HG03575 (cell line): ENCODE results near the gene TERB2.
"Not testable (repeated sequence)": the region's sequence is repeated elsewhere in the genome, so short reads cannot be mapped to it uniquely, and the experiment has no call there.

Experiments used
- ATAC-seq: cut with Tn5 transposase; IDR thresholded peaks from one replicate; pipeline ENCODE4 v1.9.1; 2021; ENCODE audit not compliant: unreplicated experiment, insufficient number of reproducible peaks, low FRiP score; ENCODE audit errors: extremely low read depth

Gene TERB2

DNA sequence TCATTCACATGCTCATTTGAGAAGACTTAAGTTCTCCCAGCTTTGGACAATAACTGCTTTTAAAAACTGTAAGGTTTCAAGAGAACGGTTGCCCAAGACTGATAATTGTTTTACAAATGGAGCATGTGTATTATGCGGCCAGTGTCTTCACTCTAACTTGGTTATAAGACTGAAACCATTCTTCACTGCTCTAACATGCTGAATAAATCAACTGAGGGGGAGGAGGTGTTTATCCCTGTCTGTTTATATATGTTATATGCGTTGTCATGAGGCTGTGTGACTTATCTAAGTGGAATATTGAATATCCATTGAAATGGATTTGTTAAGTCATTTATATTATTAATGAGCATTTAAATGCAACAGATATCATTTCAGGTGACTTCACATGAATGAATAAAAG lies 41.1 kb downstream of the TERB2 start:
- not testable (repeated sequence) for ATAC-seq

DNA sequence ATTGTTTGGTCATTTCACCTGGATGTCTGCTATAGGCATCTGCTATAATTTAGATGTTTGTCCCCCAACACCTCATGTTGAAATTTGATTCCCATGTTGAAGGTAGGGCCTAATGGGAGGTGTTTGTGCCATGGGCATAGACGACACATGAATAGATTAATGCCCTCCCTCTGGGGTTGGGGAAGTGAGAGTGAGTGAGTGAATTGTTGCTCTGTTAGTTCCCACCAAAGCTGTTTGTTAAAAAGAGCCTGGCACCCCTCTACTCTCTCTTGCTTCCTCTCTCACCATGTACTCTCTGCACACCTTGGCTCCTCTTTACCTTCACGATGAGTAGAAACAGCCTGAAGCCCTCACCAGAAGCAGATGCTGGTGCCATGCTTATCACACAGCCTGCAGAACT lies 42.6 kb downstream of the TERB2 start:
- ATAC-seq, result no peak

DNA sequence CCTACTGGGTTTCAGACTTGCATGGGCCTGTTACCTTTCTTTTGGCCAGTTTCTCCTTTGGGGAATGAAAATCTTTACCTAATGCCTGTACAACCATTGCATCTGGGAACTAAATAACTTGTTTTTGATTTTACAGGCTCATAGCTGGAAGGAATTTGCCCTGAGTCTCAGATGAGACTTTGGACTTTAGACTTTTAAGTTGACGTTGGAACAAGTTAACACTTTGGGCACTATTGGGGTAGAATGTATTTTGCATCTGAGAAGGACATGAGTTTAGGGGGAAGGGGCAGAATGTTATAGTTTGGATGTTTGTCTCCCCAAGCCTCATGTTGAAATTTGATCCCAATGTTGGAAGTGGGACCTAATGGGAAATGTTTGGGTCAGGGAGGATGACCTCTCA lies 44.7 kb downstream of the TERB2 start:
- not testable (repeated sequence) for ATAC-seq

DNA sequence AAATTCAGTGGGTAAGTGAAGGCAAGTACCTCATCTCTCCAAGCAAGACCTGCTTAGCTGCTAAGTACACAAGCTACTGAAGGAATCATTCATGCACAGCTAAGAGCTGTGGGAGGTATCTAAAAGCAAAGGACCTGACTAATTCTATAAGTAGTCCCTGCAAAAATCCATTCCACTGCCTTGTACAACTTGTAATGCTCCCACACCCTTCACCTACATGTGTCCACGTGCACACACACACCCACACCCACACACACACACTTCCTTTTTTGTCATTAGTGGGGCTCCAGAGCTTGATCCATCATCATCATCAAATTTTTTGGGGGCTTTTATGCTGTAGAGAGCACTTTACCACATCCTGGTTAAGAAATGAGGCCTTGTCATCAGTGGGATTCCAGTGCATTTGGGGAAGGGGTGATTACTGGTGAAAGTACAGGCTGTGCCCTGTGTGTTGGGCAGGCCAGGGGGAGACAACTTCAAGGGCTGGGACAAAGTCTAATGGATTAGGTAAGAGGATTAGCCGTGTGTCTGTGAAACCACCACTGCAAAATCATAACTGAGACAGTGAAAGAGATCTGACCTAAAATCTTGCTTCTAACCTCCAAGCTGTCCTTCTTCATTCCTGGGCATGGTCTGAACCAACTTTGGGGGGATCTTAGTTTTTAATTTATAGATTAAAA lies 47.4 kb downstream of the TERB2 start:
- not testable (repeated sequence) for ATAC-seq

DNA sequence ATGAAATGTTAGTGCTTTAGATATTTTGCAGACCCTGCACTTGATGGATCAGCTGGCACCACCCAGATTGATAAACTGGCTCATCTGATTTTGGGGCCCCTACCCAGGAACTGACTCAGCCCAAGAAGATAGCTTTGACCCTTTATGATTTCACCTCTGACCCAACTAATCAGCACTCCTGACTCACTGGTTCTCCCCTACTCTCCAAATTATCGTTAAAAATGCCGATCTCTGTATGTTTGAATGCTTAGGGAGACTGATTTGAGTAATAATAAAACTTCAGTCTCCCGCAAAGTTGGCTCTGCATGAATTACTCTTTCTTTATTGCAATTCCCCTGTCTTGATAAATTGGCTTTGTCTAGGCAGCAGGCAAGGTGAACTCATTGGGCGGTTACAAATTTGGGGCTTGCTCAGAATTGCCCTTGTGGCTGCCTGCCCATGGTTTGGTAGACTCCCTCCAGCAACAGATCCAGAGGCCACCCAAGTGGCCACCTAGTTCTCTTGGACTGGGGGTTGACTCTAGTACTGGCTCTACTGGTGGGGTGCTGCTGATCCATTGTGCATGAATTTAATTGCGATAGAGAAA lies 48.2 kb downstream of the TERB2 start:
- ATAC-seq, result not testable (repeated sequence)

DNA sequence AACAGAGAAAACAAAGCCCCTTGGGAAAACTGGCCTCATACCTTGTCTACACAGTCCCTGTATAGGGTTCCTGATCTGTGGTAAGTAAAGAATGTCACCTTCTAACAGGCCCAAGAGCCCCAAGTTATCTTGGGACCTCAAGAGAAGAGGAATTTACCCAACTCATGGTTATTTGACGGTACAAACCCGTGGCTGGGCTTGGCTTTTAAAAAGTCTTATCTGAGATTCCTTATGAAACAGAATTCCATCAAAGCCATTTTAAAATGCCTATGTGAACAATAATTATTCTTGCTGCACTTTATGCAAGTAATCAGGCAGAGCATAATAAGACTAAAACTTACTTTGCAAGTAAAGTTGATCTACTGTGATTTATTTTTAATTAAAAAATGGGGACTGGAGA lies 52.6 kb downstream of the TERB2 start:
- ATAC-seq, result no peak

DNA sequence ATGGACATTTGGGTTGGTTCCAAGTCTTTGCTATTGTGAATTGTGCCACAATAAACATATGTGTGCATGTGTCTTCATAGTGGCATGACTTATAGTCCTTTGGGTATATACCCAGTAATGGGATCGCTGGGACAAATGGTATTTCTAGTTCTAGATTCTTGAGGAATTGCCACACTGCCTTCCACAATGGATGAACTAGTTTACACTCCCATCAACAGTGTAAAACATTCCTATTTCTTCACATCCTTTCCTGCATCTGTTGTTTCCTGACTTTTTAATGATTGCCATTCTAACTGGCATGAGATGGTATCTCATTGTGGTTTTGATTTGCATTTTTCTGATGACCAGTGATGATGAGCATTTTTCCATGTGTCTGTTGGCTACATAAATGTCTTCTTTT lies 58.6 kb downstream of the TERB2 start:
- ATAC-seq, result not testable (repeated sequence)

DNA sequence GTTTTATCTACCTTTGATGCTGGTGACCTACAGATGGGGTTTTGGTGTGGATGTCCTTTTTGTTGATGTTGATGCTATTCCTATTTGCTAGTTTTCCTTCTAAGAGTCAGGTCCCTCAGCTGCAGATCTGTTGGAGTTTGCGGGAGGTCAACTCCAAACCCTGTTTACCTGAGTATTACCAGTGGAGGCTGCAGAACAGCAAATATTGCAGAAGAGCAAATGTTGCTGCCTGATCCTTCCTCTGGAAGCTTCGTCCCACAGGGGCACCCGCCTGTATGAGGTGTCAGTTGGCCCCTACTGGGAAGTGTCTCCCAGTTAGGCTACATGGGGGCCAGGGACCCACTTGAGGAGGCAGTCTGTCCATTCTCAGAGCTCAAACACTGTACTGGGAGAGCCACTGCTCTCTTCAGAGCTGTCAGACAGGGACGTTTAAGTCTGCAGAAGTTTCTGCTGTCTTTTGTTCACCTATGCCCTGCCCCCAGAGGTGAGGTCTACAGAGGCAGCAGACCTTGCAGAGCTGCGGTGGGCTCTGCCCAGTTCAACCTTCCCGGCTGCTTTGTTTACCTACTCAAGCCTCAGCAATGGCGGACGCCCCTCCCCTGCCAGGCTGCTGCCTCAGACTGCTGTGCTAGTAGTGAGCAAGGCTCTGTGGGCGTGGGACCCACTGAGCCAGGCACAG lies 63.9 kb downstream of the TERB2 start:
- ATAC-seq, result not testable (repeated sequence)

DNA sequence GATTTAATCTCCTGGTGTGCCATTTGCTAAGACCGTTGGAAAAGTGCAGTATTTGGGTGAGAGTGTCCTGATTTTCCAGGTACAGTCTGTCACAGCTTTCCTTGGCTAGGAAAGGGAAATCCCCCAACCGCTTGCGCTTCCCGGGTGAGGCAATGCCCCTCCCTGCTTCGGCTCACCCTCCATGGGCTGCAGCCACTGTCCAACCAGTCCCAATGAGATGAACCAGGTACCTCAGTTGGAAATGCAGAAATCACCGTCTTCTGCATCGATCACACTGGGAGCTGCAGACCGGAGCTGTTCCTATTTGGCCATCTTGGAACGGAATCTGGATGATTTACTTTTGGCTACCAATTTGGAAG lies 64.4 kb downstream of the TERB2 start:
- not testable (repeated sequence) for ATAC-seq

DNA sequence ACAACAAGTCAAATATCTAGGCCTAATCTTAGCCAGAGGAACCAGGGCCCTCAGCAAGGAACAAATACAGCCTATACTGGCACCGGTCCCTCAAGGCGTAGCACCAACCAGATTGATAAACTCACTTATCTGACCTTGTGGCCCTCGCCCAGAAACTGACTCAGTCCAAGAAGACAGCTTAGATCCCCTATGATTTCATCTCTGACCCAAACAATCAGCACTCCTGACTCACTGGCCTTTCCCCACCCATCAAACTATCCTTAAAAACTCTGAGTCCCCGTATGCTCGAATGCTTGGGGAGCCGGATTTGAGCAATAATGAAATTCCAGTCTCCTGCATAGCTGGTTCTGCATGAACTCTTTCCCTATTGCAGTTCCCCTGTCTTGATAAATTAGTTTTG lies 64.9 kb downstream of the TERB2 start:
- no peak for ATAC-seq

DNA sequence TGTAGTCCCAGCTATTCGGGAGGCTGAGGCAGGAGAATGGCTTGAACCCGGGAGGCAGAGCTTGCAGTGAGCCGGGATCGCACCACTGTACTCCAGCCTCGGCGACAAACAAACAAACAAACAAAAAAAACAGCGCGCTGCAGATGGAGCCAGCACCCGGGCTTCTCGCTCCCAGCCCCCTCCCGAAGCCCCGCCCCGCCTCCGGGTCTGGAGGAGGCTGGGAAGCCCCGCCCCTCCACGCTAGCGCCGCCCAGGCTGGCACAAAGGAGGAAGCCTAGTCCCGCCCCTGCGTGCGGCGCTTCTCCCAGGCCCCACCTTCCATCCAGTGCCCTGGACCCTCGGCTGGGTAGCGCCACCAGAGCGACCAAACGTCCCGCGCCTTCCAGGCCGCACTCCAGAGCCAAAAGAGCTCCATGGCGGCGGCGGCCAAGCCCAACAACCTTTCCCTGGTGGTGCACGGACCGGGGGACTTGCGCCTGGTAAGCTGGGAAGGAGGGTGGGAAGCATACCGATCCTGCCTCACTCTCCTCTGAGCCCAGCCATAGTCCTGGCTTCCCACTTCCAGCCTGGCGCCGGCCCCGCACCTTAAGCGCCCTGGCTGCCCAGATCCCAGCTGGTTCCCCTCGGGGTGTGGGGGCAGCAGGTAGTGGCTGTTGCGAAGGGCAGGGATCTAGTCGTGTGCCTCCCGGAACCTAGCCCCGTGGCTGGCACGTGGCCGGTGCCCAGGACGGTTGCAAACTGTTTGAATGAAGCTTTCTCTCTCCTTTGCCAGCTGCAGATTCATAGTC lies 66.6 kb downstream of the TERB2 start, which contains the start of gene SORD:
Gene SORD (plus strand): TSS at position 325 of the 788 bp plus-strand sequence. CDS start 89 bp downstream, at position 414.
- no peak for ATAC-seq

DNA sequence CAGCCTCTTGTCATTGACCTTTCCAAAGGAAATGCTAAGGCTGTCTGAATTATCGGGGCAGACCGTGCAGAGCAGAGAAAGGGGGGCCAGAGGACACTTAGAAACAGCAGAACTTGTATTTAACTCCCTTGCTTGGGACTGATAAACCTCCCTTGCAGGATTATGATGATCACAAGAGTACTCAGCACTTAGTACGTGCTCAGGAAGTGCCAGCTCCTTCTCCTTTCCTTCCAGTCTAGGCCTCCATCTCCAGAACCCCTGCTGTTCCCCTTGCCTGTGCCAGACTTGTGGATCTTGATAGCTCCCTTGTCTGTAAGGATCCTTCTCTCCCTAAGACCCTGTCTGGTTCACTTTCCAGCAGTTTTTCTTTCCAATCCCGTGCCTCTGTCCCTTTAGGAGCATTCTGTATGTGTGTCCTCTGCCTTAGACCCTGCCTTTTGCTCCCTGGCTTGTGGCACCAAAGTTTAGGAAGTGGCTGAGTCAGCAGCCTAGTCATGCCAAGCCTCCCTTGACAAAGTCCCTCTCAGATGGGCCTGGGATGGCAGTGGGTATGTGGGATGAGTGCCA lies 67.3 kb downstream of the TERB2 start:
- ATAC-seq, result no peak

DNA sequence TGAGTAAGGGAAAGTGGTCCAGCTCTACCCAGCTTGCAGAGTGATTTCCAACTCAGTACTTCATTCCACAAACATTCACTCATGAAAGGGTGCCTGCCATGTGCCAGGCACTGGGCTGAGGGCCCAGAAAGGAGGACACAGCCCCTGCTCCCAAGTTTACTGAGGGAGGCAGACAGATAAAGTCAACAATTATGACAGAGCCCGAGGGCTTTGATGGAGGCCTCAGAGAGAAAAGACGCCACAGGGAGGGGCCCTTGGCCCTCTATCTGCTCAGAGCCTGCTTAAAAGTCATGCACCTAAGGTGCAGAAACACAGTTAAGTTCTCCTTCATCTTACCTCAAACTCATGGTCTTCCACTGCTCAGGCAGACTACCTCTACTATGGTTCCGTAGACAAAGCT lies 68.2 kb downstream of the TERB2 start:
- not testable (repeated sequence) for ATAC-seq

DNA sequence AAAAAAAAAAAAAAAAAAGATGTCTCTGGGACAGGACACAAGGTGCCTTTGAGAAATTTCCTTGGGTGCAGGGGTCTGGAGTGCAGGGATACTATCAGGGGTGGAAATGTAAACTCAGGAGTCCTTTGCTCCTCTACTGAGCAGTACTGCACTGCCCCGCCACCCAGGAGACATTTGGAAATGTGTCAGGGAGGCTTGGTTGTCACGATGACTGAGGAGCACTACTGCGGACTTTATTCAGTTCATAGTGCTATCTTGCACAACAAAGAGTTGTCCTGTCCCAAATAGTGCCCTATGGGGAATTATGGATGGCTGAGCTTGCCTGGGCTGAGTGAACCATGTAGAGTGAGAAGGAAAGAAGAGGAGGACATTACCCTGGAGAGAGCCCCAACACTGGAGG lies 69.1 kb downstream of the TERB2 start:
- ATAC-seq, result not testable (repeated sequence)

DNA sequence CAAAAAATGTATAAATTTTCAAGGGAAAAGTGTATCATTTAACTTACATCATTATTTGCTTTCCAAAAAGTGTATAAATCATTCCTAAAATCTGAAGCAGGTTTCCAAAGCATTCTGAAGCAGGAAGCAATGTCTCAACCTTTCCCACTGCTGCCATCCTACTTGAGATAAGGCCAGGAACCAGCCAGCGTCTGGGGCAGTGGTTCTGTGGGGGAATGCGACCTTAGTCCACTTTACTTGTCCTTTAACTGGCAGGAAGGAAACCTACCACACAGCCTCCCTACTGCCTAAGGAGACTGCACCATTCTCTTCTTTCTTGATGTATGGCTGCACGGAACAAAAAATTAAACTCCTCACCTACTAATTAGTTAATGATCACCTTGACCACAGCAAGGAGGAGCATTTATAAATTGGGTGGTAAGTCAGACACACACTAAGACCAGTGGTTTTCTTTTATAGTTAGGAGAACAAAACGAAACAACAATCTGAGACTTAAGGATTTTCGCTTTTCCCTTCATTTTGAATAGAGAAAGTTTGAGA lies 70.2 kb downstream of the TERB2 start:
- ATAC-seq, result no peak

DNA sequence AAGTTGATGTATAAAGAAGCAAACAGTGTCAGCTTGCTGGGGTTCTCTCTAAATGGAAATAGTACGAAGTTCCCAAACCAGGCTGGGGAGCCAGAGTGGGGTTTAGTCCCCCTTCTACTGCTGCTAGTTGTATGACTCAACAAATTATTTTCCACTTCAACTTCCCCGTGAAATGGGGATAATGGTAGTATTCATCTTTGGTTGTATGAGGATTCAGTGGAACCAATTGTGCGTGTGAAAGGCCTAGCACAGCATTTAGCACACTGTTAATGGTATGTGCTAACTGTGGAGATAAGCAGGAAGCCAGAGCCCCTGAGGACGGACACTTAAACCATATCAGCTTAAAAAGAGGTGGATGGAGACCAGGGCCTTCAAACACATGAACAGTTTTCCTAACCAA lies 70.7 kb downstream of the TERB2 start:
- no peak for ATAC-seq
